CD4-positive, alpha-beta T cell treated with Interleukin-12 subunit alpha and Interleukin-12 subunit beta, for 1 hour (primary cell): ENCODE results near the gene TUFM.
"Not testable (repeated sequence)": the region's sequence is repeated elsewhere in the genome, so short reads cannot be mapped to it uniquely, and the experiment has no call there.

ENCODE experiments used
- DNase-seq: peaks from one replicate; pipeline ENCODE4 v3.0.0-alpha.2; 2020

Gene TUFM

GRCh38 chr16:28837672-28838557, 8.2 kb downstream of the TUFM start:
- no peak for DNase-seq

GRCh38 chr16:28836761-28837064, 9.4 kb downstream of the TUFM start:
- DNase-seq, result no peak

- no peak for DNase-seq
Measured at GRCh38 chr16:28835864-28836760, 10.0 kb downstream of the TUFM start.

- no peak for DNase-seq
Measured at GRCh38 chr16:28834873-28835863, 11.0 kb downstream of the TUFM start.

GRCh38 chr16:28834349-28834748, 11.8 kb downstream of the TUFM start:
- DNase-seq, result no peak

- DNase-seq, result no peak
Measured at GRCh38 chr16:28830531-28830930, 15.6 kb downstream of the TUFM start.

GRCh38 chr16:28829747-28830146, 16.4 kb downstream of the TUFM start:
- DNase-seq, result no peak

- DNase-seq, result no peak
Measured at GRCh38 chr16:28826141-28826540, 20.0 kb downstream of the TUFM start.

GRCh38 chr16:28824717-28824973, 21.5 kb downstream of the TUFM start:
- no peak for DNase-seq

GRCh38 chr16:28823873-28824716, 22.1 kb downstream of the TUFM start:
- peak; percentile 96 for DNase-seq

- DNase-seq, result no peak
Measured at GRCh38 chr16:28823291-28823872, 22.8 kb downstream of the TUFM start.

GRCh38 chr16:28822520-28823290, 23.4 kb downstream of the TUFM start, which contains the start of gene ATXN2L:
Gene ATXN2L, plus strand, starts transcription at chr16:28822999. Its CDS starts 261 bp downstream, at chr16:28823260.
- DNase-seq, result peak; percentile 94

GRCh38 chr16:28821874-28822519, 24.2 kb downstream of the TUFM start:
- DNase-seq, result no peak

GRCh38 chr16:28820546-28820945, 25.6 kb downstream of the TUFM start:
- not testable (repeated sequence) for DNase-seq

GRCh38 chr16:28820016-28820415, 26.1 kb downstream of the TUFM start:
- no peak for DNase-seq

- DNase-seq, result not testable (repeated sequence)
Measured at GRCh38 chr16:28807445-28808120, 38.6 kb downstream of the TUFM start.

GRCh38 chr16:28802235-28803019, 43.7 kb downstream of the TUFM start:
- DNase-seq, result peak; percentile 77
